ENCODE results near the gene NTPCR. TPM values are rescaled to one million over a fixed set of nuclear protein-coding genes. Genes with fewer than 3 reads are reported as not detected.

The NTPCR gene
- total RNA-seq, 1 experiment from 2014 or later, result 46.8 TPM

GRCh38 chr1:233004451-233004850, 54.0 kb downstream of the NTPCR start:
- ChIA-PET POLR2A (no interaction called here), CTCF (no interaction called here)
- no peaks in the 10 kb centered on the region for H3K27me3 ChIP-seq (ENCODE audit: control insufficient read depth, insufficient read depth, low read length)
- no peak for DNase-seq (ENCODE audit: low read depth, low spot score)
- no peaks in the 10 kb centered on the region for H3K9me3 ChIP-seq (ENCODE audit: control insufficient read depth, insufficient read depth, low read depth, low read length)
- ATAC-seq, result no peak
- no TSS peak for BruUV-seq (replicated peaks)
- intact Hi-C loops (cut with micrococcal nuclease; ENCODE audit: unreplicated experiment), result no loop called here
- H3K27ac ChIP-seq (ENCODE audit: low read length), result no peak overlapping the region
- TF ChIP-seq TCF7L2 (IDR thresholded peaks at IDR 0.05; ENCODE audit: low read depth, low read length) (no peak), REST (IDR thresholded peaks at IDR 0.05; ENCODE audit: insufficient read depth in 1 of 2, low read depth in 2 of 2, low read length in 1 of 2) (no peak), CTCF (IDR thresholded peaks at IDR 0.05) (no peak), POLR2AphosphoS5 (IDR thresholded peaks at IDR 0.05; ENCODE audit: low read depth, low read length) (no peak), SIN3A (IDR thresholded peaks at IDR 0.05; ENCODE audit: borderline replicate concordance, insufficient read depth, low read depth, low read length) (no peak)
- H3K4me3 ChIP-seq (ENCODE audit: low read depth in 2 of 2, low read length in 2 of 2), result no peak overlapping the region
- no peaks in the 10 kb centered on the region for H3K36me3 ChIP-seq (ENCODE audit: control insufficient read depth, insufficient read depth, low read length)
- no peaks in the 10 kb centered on the region for H3K4me1 ChIP-seq (ENCODE audit: control insufficient read depth, insufficient read depth, low read length)
- in situ Hi-C loops (cut with HindIII; ENCODE audit: low pct_unique_long_range_greater_than_20kb, low sequenced_read_pairs), result no loop called here

DNA sequence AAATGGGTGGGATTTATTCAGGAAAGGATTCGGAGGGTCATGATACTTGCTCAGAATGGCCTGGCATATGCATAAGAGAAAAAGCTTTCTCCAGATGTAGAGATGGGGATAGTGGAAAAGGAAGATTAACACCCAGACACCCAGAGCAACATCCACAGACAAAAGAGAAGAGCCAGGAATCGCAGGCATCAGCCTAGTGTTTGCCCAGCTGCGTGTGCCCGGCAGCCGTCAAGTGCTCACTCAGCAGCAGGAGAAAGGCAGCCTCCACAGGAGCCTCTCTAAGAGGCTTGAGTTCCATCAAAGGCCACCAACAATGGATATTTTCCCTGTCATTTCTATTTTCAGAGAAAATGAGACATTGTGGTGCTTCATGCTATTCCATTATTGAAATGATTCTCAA, 54.7 kb downstream of the NTPCR start:
- CTCF ChIA-PET, result no interaction called here
- in situ Hi-C loops (cut with HindIII; ENCODE audit: low pct_unique_long_range_greater_than_20kb, low sequenced_read_pairs) (no loop called here), intact Hi-C loops (cut with micrococcal nuclease; ENCODE audit: unreplicated experiment) (no loop called here)
- Histone ChIP-seq H3K36me3 (ENCODE audit: control insufficient read depth, insufficient read depth, low read length) (no peaks in the 10 kb centered on the region), H3K27me3 (ENCODE audit: control insufficient read depth, insufficient read depth, low read length) (no peaks in the 10 kb centered on the region), H3K27ac (ENCODE audit: low read length) (no peak overlapping the region), H3K4me3 (ENCODE audit: low read depth in 2 of 2, low read length in 2 of 2) (no peak overlapping the region), H3K4me1 (ENCODE audit: control insufficient read depth, insufficient read depth, low read length) (no peaks in the 10 kb centered on the region), H3K9me3 (ENCODE audit: control insufficient read depth, insufficient read depth, low read depth, low read length) (no peaks in the 10 kb centered on the region)
- no peak for TF ChIP-seq CTCF (IDR thresholded peaks at IDR 0.05)
- TF ChIP-seq POLR2AphosphoS5 (IDR thresholded peaks at IDR 0.05; ENCODE audit: low read depth, low read length), result no peak
- no peak for TF ChIP-seq REST (IDR thresholded peaks at IDR 0.05; ENCODE audit: insufficient read depth in 1 of 2, low read depth in 2 of 2, low read length in 1 of 2)
- no peak for TF ChIP-seq SIN3A (IDR thresholded peaks at IDR 0.05; ENCODE audit: borderline replicate concordance, insufficient read depth, low read depth, low read length)
- no peak for TF ChIP-seq TCF7L2 (IDR thresholded peaks at IDR 0.05; ENCODE audit: low read depth, low read length)
- DNase-seq (ENCODE audit: low read depth, low spot score) (no peak), ATAC-seq (no peak)
- BruUV-seq (replicated peaks), result no TSS peak
- POLR2A ChIA-PET, result no interaction called here

Measured in Panc1 (cell line).